NCI-H128 (cell line): ENCODE results near the gene FGD3.
"Not testable (repeated sequence)": the region's sequence is repeated elsewhere in the genome, so short reads cannot be mapped to it uniquely, and the experiment has no call there.

ENCODE experiments used
- DNase-seq: peaks from one replicate; lab custom pipeline; 2025; ENCODE audit not compliant: unreplicated experiment; lab: John Stamatoyannopoulos, UW

Gene FGD3

GRCh38 chr9:93005876-93006275 is 58.6 kb downstream of the FGD3 start:
- no peak for DNase-seq

- DNase-seq, result no peak
These were observed 60.3 kb downstream of the FGD3 start for GRCh38 chr9:93007529-93008058.

DNA sequence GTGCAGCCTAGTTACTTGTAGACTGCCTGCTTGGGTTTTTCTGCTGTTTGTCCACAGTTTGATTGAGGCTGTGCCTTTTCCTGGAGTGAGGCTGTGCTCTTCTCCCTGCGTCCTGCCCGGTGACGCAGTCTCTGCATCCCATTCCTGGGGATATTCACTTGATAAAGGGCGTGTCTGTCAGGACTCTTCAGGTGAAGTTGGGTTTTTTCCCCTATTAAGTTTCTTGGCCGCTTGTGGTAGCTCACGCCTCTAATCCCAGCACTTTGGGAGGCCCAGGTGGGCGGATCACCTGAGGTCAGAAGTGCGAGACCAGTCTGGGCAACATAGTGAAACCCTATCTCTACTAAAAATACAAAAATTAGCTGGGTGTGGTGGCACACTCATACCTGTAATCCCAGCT is 61.1 kb downstream of the FGD3 start:
- DNase-seq, result no peak

- no peak for DNase-seq
These were observed 62.2 kb downstream of the FGD3 start for GRCh38 chr9:93009337-93010015.

DNA sequence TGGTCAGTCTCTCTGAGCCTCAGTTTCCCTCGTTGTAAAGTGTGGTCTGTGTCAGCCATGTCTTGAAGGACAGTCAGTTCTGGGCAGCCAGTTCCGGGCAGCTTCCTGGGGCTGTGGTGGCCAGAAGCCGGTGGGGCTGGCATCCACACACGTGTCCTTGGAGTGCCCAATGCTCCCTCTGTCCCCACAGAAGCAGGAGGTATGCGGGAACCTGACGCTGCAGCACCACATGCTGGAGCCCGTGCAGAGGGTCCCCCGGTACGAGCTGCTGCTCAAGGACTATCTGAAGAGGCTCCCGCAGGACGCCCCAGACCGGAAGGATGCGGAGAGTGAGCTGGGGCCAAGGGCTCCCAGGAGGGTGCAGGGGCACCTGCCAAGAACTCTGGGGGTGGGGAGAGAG is 62.7 kb downstream of the FGD3 start:
- DNase-seq, result no peak

DNA sequence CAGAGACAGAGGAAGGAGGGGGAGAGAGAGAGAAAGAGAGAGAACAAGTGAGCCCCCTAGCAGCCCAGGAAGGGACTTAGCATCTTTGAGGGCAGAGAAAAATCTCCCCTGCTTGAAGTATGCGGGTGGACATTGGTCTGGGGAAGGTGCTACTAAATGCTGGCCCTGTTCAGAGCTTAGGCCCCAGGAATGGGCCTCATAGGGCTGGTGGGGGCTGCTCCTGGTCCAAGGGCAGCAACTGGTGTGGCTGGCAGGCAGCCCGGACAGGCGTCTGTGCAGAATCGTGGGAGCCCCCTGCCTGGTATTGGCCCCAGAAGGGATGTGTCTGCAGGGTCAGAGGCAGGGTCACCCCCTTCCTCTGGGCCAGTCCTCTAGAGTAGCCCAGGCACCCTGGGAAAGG is 63.4 kb downstream of the FGD3 start:
- DNase-seq, result no peak

DNA sequence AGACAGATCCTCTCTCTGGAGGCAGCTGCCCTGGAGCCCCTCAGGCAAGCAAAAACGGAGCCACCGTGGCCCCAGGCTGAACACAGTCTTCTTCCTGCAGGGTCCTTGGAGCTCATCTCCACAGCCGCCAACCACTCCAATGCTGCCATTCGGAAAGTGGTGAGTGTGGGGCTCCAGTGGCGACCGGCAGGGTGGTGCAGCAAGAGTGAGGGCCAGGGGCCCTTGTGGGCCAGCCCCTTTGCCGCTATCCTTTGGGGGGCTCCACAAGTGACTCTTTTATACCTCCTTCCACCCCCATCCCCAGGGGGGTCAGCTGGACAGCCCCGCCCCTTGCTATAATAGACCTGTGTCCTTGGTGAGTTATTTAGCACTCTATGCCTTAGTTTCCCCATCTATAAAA is 63.8 kb downstream of the FGD3 start:
- DNase-seq, result no peak

- no peak for DNase-seq
These were observed 65.9 kb downstream of the FGD3 start for GRCh38 chr9:93012963-93013855.

DNA sequence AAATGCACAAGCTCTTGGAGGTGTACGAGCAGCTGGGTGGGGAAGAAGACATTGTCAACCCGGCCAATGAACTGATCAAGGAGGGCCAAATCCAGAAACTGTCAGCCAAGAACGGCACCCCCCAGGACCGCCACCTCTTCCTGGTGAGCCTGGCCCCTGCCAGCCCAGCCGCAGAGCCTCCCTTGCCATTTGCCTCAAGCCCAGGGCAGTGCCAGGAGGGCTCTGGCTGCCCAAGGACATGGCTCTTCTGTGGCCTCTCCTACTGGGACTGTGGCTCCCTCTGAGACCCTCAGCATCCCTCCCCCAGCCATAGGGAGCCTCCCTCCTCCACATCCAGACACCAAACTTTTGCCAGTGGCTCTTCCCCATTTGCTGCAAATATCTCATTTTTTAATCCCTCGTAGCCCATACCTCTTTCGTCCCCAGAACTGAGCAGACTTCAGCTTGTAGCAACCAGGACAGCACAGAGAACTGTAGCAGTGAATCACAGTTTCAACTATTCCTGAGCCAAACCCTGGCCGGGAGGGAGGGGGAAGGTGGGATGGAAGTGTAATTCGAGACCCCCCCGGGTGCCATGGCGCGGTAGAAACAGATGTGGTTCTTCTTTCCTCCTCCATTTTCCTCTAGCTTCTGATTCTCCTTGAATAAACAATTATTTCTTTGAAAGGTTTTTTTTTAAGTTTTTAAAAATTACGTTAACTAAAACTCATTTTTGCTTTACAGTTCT is 66.7 kb downstream of the FGD3 start:
- DNase-seq, result no peak

- DNase-seq, result not testable (repeated sequence)
These were observed 67.9 kb downstream of the FGD3 start for GRCh38 chr9:93015190-93015589.

GRCh38 chr9:93017621-93018020 is 70.3 kb downstream of the FGD3 start:
- no peak for DNase-seq

- DNase-seq, result no peak
These were observed 72.8 kb downstream of the FGD3 start for GRCh38 chr9:93020151-93020550.

DNA sequence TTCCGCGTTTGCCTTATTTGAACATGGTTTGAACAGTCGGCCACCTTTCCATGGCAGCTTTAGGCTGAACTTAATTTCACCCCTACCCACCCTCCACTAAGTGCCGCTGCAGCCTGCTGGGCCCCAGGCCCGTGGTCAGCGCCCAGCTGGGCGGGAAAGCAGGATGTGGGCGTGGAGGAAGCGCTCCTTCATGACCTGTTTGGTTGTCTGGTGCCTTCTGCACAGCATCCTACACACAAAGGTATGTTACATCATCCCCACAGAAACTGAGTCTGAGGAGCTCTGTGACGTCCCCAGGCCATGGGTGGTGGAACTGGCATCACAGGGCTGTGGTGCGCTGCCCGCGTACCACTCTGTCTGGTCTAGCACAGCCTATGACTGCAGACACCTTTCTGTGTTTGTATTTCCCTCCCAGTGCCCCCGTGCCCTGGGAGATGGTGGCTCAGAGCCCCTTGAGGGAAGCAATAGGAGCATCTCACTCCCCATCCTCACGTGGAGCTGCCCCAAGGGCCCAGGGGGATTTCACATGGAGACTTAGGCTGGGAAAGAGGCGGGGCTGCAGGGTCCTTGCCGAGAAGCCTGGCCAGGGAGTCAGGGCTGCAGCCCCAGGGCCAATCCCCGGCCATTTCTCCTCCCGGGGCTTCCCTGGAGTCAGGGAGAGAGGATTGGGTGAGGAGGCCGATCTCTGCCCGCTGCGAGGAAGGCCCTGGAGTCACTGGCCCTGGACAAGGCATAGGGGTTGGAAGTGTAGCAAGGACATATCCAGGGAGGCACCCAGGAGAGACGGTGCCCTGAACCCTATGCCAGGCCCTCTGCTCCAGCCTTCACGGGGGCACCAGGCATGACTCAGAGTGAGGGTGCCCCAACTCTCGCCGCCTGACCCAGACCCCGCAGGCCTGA is 73.7 kb downstream of the FGD3 start:
- DNase-seq, result no peak

GRCh38 chr9:93022066-93022465 is 74.7 kb downstream of the FGD3 start:
- no peak for DNase-seq

DNA sequence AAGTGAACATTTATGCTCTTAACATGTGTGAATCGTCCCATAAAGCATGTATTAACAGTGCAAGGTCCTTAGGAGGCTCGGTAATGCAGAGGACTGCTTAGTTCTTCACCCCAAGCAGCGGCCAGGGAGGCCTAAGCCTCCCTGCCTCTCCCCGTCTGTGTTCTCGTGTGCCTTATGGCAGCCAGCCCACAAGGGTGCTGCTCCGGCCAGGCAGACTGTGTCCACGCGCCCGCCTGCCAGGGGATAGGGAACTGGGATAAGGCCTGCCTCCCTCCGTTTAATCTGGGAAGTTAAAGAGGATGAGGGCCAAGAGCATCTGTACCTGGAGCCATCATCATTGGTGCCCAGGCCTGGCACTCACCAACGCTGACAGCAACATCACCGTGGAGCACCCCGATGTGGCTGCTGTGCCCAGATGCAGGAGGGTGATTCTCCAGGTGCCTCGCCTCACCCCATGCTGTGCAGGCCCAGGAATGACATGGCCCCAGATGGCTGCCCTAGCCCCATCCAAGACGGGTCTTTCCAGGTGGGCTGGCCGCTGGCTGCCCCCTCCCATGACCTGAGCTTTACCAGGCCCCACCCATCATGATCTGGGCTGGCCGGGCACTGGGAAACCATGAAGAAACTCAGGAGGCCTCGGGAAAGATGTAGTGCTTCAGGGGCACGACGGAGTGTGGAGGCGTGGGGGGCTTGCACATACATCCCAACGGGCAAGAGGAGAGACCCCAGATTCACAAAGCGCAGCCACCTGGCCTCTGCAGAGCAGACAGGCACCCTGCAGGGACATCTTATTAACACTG is 75.6 kb downstream of the FGD3 start:
- no peak for DNase-seq

DNA sequence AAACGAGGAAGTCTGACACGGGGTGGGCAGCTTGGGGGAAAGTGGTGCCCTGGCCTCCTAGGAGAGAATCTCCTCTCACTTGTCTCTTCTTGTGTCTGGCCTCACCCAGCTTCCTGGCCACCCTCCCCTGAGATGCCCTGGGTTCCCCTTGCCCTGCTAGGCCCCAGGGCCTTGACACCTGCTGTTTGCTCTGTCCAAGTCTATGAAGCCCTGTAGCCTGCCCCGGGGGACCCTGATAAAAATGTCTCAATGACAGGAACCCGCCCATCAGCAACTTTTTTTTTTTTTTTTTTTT is 76.1 kb downstream of the FGD3 start:
- no peak for DNase-seq

DNA sequence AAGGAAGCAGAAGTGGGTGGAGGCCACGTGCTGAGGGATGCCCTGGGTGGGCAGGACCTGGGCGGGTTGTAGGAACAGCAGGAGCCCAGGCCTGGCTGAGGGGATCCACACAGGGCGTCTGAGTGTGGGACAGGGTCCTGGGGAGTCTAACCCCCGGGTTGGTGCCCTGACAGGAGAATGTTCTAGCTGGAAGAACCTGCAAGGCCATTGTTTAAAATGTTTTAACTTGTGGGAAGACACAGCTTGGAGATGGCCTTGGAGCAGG is 77.3 kb downstream of the FGD3 start:
- DNase-seq, result no peak

DNA sequence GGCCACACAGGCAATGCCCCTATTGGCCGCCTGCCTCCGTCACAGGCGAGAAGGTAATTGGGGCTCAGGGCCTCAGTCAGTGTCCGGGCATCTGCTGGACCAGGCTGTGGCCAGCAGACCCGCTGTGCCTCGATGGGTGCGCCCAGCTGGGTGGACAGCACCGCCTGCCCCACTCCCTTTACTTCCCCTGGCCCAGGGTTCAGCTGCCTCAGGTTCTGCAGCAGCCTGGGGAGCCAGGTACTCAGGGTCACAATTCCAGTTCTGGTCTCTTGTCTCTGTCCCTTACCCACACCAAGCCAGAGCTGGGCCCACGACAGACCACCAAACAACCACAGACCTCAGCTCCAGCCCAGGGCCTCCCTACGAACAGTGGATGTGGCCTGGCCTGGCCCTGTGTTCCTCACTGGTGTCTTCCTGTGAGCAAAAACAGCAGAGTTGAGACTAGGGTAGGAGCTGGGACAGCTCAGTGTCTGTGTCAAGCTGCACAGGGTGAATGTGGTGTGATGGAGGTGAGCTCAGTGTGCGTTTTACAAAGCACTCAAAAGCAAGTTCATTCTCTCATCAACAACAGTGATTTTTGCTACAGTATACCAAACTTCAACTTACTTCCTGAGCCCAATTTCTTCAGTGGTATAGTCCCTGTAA is 77.8 kb downstream of the FGD3 start:
- DNase-seq, result no peak

- no peak for DNase-seq
These were observed 78.4 kb downstream of the FGD3 start for GRCh38 chr9:93025736-93026135.

DNA sequence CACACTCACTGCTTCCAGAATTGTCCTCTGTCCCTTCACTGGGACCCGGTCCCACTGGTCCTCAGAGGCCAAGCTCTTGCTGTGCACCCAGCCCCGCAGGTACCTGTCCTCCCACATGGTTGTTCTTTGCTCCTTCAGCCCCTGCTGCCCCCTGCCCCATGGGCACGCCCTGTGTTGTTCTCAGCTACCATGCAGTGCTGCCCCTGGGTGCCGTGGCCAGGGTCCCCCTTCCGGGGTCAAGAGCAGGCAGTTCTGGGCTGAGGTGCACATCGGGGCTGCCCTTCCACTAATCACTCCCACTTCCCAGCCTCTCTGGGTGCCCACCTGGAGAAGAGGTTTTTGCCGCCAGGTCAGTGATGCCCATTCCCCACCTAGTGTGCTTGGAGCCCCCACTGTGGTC is 79.3 kb downstream of the FGD3 start:
- DNase-seq, result no peak
